Activated CD8-positive, alpha-beta memory T cell treated with anti-CD3 and anti-CD28 coated beads, Interleukin-2, amount 50 U/mL, for 48 hours (primary cell): ENCODE measurements around the gene TUBGCP2.

ENCODE experiments used
- DNase-seq: peaks from one replicate; pipeline ENCODE4 v3.0.0-alpha.2; 2020

TUBGCP2 gene

DNA sequence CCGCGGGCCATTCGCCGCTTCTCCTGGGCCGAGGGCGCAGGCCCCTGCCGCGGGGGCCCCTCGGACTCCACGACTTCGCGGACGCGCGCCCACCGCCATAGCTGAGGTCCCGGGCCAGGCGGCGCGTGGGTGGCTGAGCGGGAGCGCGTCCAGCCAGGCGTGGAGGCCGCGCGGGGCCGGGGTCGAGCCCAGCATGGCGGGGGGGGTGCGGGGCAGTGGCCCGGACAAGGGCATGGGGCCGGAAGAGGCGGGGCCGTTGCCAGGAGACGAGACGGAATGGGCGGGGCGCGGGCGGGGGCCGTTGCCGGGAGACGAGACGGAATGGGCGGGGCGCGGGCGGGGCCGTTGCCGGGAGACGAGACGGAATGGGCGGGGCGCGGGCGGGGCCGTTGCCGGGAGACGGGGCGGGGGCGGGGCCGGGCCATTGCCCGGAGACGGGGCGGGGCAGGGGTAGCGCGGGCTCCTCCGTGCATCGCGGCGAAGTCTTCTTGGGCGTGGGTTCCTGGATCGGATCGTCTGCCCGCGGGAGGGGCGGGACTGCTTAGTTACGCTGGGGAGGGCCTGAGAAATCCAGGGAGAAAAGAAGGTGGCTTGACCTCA is 46.8 kb downstream of the TUBGCP2 start:
- DNase-seq, result peak; percentile 92

DNA sequence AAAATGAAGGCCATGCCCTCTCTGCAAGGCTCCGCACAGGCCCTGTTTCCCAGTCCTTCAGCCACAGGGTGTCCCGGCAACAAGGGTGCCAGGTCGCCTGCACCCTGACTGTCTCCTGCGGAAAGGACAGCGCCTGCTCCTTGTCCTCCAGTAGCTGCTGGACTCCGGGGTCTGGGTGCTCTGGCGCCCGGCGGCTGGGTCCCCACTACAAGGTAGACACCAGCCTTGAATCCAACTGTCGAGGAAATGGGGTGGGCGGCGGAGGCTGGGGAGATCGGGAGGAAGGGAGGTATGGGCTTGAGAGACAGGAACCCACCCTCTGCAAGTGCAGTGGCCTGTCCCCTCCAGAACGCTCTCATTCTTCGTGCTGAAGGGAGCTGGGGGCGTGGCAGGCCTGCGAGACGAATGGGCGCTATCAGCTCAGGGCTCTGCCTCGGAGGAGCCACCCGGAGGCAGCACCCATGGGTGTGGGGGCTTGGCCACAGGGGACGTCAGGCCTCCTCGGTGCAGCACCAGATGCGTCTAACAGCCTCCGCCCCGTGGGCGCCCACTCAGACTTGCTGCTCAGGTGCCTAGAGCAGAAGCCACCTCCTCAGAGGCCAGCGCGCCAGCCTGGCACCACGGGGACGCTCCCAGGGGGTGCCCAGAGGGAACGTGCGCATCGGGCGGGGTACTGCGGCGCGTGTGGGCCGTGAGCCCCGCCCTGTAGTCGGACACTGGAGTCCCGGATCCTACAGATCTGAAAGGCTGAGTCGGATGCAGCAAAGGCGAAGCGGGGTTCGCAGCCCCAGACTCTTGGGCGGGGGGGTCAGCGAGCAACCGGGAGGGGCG is 47.6 kb downstream of the TUBGCP2 start:
- peak; percentile 89 for DNase-seq

DNA sequence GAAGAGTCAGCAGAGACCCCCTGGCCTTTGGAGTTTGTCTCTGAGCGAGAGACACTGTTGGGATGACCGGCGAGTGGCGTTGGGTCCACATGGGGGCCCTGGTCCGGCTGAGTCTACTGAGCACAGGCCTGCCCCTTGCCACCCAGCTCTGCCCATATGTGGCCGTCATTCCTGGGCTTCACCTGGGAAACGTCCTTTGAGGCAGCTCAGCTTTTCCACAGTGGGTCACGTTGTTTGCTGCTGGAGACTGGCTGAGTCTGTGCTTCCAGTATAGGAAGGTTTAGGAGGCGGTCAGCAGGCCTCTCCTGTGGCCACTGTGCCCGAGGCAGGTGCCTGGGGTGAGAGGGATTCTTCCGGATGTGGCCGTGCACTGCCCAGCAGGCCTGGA is 49.1 kb downstream of the TUBGCP2 start:
- no peak for DNase-seq

DNA sequence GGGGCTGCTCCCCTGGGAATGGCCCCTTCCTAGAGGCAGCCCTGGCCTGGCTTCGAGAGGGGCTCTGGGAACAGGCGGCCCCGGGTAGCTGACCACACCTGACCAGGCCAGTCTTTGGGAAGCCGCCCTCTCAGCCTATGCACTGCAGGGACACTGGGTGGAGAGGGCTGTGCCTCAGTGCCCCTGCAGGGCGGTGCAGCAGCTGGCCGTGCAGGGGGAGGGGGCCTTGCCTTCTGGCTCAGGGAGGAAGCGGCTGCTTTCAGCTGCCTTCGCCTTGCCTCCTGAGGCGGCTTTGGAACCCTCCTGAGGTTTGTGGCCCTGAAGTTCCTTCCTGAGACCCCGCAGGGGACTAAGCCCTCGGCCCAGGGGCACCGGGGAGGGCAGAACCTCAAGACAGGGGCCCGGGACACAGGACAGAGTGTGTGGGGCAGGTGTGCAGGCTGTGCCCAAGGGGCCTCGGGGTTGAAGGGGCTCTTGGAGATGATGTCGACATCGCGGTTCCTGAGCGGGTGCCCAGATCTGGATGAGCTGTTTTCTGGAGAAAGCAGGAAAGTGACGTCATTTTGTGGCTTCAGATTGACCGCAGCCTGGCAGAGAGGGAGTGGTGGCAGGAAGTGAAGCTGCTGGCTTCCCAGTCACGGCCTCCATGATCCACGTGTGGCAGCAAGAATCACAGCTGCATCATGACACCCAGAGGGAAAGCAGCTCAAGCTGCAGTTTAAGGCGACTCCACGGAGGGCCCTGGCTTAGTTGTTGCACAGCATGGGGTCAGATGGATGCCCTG is 49.7 kb downstream of the TUBGCP2 start:
- peak; percentile 94 for DNase-seq

DNA sequence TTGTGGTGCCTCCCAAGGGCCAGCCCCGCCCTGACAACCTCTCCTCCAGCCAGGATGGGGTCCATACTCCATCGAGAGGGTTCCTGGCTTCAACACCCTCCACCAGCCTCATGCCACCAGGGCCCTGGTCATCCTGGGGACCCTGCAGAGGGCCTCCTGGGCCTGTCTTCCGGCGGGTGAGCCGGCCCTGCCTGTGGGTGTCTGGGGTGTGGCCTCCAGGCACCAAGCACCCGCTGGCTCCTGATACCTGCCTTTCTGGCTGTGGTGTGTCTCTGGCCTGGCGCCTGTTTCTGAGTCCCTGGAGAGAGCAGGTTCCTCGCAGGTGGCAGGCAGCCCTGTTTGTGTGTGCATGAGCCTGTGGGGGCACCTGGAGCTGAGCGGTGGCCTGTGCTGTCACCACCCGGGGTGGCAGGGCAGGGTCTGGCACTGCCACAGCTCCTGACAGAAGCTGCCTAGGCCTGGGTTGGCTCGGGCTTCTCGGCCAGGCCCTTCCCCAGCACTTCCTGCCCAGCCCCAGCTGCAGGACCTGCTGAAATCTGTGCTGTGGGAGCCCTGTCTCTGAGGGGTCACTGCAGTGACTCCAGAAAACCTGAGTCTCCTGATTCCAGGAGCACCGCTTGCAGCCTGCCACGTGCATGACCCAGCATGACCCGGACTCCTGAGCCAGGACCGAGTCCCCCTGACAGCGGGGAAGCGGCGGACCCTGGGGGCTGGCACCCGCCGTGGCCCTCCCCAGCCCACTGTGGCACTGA is 50.4 kb downstream of the TUBGCP2 start:
- DNase-seq, result peak; percentile 79

DNA sequence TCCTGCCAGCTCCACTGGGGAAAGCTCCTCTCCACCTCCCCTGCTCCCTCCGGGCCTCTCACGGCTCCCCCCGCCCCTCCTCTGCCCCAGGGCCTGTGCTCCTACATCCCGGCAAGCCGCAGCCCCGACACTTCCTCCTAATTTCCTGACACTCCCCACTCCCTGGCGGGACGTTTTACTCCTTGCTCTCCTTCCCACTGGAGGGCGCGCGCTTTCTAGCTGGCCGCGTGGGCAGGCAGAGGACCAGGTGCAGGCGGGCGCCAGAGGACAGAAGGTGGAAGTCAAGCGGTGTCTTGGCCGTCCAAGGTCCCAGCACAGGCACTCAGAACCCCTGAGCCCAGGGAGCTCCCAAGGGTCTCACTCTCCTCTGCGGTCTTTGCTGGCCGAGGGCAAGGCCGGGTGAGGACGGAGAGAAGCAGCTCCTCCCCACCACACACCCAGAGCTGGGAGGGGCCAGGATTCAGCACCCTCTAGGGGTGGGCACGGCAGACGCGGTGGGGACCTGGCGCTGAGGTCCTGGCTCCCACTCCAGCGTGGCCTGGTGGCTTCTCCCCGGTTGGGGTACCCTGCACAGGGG is 51.1 kb downstream of the TUBGCP2 start:
- peak; percentile 76 for DNase-seq

DNA sequence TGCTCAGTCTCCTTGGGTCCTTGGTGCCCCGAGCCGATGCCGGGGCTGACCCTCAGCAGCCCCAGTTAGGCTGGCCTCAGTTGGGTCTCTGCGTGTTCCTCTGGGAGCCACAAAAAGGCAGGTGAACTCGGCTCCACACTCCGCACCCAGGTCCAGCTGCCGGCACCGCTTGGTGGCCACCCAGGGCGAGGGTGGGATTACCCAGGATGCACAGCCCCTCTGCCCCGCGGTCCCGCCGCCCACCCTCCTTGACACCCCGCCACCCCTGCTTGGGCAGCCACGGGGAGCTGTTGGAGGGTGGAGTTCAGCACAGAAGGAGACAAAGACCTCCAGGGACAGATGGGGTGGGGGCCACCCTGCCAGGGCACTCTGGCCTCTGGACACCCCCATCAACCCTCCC is 53.3 kb downstream of the TUBGCP2 start:
- no peak for DNase-seq

DNA sequence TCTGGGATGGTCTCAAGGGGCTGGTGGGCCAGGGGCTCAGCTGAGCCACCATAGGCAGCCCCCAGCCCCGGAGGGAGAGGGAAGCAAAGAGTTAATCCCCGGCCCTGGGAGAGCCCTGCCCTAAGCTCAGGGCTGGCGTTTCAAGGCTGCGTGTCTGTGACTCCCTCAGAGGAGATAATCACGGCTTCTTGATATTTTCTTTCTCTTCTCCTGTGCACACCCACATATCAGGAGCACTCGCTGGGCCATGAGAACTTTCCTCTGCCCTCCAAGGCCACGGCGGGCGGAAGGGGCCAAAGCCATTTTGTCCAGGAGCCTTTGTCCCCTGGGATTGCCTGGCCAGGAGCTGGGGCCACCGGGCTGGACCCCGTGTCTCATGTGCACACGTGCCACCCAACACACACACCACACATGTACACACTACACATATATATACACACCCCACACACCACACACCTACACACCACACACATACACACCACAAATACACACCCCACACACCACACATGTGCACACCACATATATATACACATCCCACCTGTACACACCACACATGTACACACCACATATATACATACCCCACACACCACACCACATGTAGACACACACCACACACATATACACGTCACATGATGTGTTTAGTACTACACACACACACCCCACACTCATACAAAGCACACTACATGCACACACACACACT is 54.1 kb downstream of the TUBGCP2 start:
- no peak for DNase-seq

DNA sequence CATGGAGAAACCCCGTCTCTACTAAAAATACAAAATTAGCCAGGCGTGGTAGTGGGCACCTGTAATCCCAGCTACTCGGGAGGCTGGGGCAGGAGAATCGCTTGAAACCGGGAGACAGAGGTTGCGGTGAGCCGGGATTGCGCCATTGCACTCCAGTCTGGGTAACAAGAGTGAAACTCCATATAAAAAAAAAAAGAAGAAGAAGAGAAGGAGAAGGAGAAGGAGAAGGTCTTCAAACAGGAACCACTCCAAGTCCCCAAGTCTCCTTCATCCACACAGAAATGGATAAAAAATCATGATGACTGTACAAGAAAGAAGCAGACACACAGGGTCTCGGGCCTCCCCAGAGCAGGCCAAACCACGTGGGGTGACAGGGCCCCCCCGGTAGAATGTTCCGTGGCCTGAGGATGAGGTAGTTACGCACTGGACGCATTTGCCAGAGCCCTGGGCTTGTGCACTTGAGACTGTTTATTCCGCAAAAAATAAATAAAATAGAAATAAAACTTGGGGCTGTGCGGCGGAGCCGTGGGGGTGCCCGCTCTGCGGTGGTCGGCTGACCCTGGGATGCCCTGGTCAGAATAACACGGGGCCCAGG is 55.2 kb downstream of the TUBGCP2 start:
- no peak for DNase-seq

DNA sequence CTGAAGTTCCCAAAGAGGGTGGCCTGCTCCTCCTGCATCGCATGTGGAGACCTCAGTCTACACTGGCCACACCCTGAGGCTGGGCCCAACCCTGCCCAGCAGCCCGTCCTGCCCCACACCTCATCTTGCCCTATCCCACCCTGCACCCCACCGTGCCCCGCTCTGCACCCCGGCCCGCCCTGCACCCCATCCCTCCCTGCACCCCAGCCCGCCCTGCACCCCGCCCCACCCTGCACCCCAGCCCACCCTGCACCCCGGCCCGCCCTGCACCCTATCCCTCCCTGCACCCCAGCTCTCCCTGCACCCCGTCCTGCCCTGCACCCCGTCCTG is 56.5 kb downstream of the TUBGCP2 start:
- no peak for DNase-seq

DNA sequence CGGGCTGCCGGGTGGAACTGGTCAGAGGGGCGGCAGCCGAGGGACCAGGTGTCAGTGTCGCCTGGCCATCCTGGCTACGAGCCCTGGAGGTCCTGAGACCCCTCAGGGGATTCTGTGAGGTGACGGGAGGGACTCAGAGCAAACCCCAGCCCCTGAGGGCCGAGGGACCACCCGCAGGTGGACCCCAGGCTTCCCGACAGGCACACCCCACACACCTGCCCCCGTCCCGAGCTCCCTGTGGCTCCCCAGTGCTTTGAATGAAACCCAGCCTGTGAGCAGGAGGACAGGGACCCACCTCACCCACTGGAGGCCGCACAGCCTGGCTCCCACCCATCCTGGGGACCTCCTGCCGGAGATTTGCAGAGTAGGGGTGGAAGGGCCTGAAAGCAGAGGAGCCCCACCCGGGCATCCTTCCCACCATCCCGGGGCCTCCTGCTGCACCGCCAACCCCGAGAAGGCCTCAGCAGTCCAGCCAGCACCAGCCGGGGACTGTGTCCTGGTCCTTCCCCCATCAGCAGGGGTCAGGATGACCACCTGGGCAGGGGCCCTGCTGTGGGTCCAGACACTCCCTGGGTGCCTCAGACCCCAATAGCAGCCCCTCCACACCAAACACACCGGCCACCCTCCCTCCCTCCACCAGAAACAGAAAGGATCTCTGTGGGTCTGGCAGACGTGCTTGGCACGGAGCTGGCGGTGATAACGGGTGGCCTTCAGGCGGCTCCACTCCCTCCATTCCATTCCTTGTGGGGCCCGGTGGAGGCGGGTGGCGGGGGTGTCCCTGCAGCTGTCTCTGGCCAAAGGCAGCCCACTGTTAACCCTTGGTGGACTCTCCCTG is 57.1 kb downstream of the TUBGCP2 start:
- DNase-seq, result no peak

DNA sequence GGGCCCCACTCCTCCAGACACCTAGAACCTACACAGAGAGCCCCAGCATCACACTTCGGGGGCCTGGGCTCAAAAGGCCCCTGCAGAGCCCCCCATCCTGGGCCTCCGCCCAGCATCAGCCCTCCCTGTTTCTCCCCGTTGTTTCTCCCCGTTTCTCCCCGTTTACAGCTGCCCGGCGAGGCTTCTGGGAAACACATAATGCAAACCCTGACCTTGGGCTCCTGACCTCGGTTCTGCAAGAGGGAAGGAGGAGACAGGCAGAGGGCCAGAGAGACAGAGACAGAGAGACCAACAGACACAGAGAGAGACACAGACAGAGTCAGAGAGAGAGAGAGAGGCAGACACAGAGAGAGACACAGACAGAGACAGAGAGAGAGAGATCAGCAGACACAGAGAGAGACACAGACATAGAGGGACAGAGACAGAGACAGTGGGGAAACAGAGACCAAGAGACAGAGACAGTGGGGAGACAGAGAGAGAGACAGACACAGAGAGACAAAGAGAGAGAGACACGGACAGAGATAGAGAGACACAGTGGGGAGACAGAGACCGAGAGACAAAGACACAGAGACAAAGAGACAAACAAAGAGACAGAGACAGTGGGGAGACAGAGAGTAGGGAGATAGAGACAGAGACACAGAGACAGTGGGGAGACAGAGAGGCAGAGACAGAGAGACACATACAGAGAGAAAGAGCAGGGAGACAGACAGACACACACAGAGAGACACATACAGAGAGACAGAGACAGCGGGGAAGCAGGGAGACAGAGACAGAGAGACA is 58.5 kb downstream of the TUBGCP2 start:
- no peak for DNase-seq

DNA sequence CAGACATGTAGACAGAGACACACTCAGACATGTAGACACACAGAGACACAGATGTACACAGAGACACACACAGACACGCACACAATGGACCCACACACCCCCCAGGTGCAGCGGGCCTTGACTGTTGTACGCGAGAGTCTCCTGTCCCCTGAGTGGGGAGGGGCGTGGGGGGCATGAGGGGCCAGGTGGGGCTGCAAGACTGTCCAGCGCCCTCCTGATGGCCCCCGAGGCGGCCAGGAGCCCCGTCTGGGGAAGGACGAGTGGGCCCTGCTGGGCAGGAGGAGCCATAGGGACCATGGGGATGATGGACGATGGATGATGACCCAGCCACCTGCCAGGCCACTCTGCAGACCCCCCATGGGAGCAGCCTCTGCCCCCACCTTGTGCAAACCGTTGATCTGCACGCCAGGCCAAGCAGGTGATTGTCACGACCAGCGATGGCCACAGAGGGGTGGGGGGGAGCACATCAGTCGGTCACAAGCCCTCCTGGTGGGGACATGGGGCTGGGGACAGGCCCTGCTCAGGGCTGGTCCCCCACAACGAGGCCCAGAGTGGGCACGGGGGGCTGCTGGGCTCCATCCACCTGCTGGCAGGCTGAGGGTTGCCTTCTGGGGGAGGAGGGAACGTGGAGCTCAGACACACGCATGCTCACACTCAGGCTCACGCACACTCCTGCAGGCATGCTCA is 59.4 kb downstream of the TUBGCP2 start:
- no peak for DNase-seq

DNA sequence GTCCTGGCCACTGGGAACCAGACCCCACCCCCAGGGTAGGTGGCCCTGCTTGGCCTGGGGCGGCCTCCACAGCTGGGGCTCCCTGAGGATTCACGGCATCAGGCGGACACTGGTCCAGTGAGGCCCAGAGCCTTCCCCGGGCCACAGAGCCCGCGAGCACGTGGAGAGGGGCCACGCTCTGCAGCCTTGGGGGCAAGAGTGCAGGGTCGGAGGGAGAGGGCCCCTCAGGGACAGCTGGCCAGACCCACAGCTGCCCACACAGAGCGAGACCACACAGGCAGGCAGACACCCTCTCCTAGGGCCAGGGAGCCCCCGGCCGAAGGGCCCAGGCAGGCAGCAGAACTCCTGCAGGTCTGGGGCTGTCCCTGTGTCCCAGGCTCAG is 60.3 kb downstream of the TUBGCP2 start:
- no peak for DNase-seq

DNA sequence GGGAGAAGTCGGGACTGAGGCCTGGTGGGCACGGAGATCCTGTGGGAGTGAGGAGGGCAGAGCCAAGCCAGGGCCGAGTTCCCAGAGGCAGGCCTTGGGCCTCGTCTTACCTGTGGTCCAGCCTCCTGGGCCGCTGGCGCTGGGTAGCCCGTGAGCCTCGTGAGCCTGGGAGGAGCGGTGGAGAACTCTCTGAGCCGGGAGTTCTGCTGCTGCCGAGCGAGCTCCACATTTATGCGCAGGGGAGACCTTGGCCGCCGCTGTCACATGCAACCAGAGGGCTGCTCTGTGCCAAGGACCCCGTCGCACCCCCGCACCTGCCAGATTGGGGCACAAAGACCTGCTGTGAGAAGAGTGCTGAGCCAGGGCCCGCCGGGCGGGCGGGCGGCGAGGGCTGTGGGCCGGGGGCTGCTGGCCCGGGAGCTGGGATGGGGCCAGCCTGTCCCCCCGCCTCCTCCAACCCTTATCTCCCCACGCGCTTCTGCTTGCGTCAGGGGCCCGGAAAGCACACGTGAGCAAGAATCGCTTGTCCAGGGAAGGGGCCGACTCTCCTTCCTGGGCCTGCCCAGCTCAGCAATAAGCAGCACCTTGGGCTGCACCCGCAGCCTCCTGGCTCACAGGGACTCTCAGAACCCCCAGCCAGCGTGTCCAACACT is 60.9 kb downstream of the TUBGCP2 start:
- no peak for DNase-seq

DNA sequence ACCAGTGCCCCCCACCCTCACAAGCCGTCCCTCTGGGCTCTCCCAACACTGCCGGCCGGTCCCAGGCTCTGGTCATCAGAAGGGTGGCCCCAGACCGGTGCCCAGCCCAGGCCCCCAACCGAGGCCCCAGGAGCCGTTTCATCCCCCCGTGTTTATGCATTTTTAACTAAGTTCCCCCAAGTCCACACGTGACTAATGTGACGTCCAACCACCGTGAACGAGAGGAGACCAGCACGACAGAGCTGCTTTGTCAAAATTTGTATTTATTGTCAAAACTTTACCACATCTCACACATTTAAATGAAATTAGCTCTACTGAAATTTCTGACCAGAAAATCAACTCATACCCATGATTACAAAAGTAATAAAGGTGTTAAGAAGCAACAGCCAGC is 62.4 kb downstream of the TUBGCP2 start:
- DNase-seq, result no peak

DNA sequence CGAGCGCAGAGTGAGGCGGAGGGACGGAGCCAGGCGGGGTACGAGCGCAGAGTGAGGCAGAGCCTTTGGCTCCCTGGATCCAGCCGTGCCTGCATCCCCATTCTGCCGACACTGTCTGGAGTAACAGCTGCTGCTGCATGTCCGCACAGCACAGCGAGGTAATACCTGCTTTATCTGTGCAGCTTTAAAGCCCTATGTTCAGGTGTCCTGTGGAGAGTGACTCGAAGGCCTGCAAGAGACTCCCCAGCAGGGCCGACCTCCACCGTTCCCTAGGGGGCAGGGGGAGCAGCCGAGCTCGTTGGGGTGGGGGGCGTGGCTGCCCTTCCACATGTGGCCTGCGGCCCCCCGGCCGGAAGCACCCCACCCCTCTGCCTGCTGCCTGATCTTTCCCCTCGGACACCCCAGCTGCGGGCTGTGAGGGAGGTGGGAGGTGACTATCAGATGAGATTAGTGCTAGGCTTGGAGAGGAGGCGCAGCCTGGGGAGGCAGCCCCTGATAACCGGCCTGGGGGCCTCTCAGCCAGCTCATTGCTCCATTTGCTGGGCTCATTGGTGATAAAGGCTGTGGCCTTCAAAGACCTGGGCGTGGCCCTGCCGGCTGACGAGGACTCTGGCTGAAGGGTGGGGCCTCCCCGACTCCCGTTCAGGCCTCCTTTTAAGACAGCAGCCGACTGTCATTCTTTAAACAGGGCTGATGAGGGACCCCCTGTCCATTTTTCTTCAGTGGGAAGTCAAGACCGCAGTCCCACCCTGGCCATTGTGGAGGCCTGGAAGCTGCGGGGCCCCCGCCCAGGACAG is 63.0 kb downstream of the TUBGCP2 start:
- DNase-seq, result no peak

DNA sequence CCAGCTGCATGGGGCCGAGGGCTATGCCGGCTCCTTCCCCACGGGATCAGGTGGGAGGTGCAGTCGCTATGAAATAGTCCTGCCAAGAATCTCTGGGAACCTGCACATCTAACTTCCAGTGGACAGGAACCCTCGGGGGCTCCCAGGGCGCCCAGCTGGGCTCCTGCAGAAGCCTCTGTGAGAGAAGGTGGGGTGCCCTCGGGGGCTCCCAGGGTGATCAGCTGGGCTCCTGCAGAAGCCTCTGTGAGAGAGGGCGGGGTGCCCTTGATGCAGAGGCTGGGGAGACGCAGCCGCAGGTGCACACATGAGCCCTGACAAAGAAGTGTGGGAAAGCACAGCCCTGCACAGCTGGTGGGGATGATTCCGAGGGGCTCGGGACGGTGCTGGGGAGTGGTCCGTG is 65.1 kb downstream of the TUBGCP2 start:
- DNase-seq, result no peak
